Upper lobe of left lung (tissue), 4 donors: Measurements from ENCODE around the gene BRF1.

Source experiments
- CTCF ChIP-seq, 6 experiments: fragments of 450-650 bp in 4 of 6; fragments of 200-600 bp in 2 of 6; sonication (generic) in 2 of 6; IDR thresholded peaks; one replicate each; pipeline ENCODE4 v1.5.1; 2016 to 2019; ENCODE audit warnings: antibody characterized with exemption in 6 of 6
- EP300 ChIP-seq, 4 donors: sonication (generic); formaldehyde crosslinking; IDR thresholded peaks; one replicate each; pipeline ENCODE4 v1.5.1; 2017; ENCODE audit warnings: antibody characterized with exemption in 4 of 4, control low read depth in 2 of 4
- POLR2A ChIP-seq, 4 donors: fragments of 450-650 bp; IDR thresholded peaks; one replicate each; pipeline ENCODE4 v1.5.1; 2016 to 2017; ENCODE audit warnings: antibody characterized with exemption in 4 of 4, mild to moderate bottlenecking in 2 of 4

DNA sequence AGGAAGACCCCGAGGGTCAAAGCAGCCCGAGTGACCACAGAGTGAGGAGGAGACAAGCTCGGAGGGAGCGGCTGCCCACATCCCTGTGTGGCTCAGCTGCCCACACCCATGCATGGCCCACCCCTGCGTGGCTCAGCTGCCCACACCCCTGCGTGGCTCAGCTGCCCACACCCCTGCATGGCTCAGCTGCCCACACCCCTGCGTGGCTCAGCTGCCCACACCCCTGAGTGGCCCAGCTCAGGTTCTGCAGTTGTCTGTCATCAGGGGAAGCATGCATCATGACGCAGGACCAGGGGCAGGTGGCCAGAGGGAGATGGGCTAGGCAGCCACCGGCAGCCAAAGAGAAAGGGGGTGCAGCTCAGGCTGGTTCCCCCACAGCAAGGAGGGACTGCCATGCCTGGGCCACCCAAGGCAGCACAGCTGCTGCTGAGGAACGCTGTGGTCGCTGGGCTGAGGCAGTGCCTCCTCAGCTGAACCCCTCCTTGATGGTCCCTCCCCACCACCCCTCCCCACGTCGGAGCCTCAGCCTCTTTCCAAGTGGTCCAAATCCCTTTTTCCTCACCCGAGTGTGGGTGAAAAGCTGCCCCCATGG, 86.4 kb downstream of the BRF1 start:
- TF ChIP-seq POLR2A (IDR thresholded peaks at IDR 0.05) (no peak), CTCF (IDR thresholded peaks at IDR 0.05) (no peak), EP300 (IDR thresholded peaks at IDR 0.05) (no peak)
